ENCODE measurements around the gene FCN2. TPM values are rescaled to one million over a fixed set of nuclear protein-coding genes. Genes with fewer than 3 reads are reported as not detected.

The FCN2 gene
- total RNA-seq, 1 experiment from 2014 or later: not detected

DNA sequence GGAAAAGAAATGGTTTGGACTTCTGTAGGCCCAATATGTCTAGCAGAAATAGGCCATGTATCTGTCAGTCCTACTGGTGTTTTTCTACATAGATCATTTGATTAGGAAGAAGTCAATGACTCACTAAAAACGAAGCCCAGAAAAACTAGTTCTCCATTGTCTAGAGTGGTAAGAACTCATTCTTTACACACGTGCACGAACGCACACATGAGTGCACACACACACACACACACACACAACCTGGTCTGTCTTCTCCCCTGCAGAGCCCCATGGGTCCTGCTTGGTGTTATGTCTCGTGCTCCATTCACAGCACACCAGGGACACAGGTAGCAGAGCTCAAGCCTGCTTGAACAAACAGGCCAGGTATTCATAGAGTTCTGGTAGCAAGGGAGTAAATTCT is 52.0 kb downstream of the FCN2 start:
- no peak for DNase-seq (ENCODE audit: low read depth)

DNA sequence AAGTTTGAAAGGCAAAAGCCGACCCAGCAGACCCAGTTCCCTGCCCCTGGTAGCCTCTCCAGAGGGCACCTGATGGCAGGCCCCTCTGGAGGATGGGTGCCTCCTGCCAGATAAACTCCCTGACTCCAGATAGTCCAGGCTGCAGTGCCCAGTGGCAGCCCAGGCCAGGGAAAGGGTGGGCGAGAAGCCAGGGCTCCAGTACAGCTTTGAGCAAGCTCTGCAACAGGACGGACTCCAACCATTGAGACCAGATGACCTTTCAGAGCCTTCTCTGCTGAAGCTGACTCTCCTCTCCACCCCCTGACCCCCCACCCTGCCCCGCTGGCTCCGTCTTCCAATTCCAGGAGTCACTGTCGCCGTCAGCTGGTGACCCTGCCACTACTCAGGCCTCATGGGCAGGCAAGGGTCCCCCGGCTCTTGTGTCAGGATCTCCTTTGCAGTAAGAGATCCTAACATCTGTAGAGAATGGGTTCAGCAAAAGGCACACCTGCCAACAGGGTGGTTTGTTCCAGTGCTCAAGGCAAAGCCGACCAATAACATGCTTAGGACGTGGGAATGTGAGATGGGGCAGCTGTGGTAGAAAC is 52.6 kb downstream of the FCN2 start:
- no peak for DNase-seq (ENCODE audit: low read depth)

DNA sequence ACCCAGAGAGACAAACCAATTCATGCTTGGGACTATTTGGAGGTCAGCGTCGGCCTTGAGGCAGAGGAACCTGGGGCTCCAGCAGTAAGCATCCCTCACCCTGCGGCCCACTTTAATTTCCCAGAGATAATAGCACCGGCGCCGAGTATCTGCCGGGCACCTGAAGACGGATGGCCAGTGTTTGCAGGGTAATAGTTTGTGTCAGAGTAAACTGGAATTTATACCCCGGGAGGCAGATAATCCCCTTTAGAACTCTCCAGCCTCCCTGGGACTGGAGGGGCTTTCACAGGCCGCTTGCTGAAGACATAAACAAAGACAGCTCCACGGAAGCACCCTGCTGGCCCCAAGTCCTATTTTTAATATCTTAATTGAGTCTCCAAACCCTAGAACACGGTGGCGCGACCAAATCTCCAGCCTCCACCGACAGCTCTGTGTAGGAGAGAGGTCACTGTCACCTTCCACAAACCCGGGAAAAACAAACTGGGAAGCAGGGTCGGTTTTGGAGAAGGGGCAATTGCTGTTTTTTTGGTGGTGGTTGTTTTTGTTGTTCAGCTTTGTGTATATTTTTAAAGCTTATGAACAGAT is 54.5 kb downstream of the FCN2 start:
- DNase-seq (ENCODE audit: low read depth): no peak

DNA sequence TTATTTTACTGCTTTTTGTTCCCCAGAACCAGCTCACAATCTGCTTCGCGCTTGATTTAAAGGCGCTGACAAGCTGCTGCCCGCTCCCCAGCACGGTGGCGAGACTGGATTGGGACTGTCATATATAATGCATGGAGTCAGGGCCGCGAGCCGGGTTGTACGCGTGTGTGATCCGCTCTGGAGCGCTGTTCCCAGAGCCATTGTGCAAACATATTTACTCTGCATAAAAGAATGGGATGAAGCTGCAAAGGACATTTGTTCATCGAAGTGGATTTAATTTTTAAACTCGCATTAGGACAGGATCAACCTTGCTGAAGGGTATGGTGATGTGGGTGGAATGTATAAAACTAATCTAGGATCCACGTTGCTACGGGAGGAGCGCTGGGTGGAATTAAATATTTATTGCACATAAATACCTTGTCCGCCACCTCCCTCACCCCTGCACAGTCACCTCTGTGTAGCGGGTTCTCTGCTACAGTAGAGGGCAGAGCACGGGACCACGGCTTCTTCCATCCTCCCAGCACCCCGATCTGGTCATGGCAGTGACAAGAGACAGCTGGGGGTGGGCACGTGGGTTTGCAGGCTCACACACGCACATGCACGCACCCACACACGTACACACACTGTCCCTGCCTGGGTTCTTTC is 55.2 kb downstream of the FCN2 start:
- DNase-seq (ENCODE audit: low read depth): no peak

DNA sequence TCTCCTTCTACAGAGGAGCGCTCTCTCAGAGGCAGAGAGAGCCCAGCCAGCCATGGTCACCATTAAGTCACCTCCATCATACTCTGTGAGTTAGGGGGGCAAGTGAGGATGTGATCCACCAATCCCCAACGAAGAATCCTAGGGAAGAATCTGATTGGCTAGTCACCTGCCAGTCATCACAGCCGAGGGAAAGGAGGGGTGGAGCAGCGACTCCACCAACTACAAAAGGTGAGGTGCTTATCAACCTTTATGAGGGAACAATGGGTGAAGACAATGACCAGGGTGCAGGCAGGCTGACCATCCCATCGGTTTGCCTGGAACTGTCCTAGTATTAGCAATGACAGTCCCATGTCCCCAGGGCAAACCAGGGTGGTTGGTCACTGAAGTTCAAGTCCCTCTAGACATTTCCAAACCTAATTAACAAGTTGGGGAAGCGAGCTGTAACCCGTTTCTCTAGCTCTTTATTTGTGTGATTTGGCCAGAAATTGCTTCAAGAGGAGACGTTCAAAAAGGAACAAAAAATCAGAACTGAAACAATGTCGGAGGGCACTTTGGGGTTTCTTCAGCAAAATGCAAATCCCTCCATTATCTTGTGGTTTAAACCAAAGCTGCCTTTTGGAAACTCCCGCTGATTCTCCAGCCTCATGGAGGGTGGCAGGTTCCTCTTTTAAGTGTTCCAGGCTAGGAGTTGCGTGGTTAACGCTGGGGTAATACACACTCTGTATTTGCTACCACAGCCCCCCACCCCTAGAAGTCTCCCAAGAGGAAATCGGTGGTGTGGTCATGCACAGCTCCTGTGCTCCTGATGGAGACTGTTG is 55.9 kb downstream of the FCN2 start:
- DNase-seq (ENCODE audit: low read depth): no peak

Other genes with a start within 250 kb of the FCN2 start
- 164 and 277 TPM in 2 replicates for gene COL5A1, start 239.0 kb upstream of the FCN2 start, total RNA-seq (2014; rRNA removed; shearing (Covaris generic))
- gene FCN1, start 37.1 kb downstream of the FCN2 start, total RNA-seq (2014; rRNA removed; shearing (Covaris generic)): not detected in 2 replicates
- 0.42 TPM in 1 of 2 replicates, not detected in the other for gene OLFM1, start 206.9 kb downstream of the FCN2 start, total RNA-seq (2014; rRNA removed; shearing (Covaris generic))

Data from M059J (cell line).